Measurements from ENCODE around the gene HMCES.
A peak's percentile ranks its signal among the peaks of the same experiment; 100 is the strongest.

Gene HMCES

GRCh38 chr3:129246636-129247035, 32.0 kb upstream of the HMCES start:
- ATAC-seq, result no peak
- TF ChIP-seq CSDC2 (CRISPR knock-in tag; IDR thresholded peaks at IDR 0.05) (no peak), PATZ1 (CRISPR knock-in tag; IDR thresholded peaks at IDR 0.05; ENCODE audit: borderline replicate concordance) (no peak), OSR1 (CRISPR knock-in tag; IDR thresholded peaks at IDR 0.05) (no peak), ZNF565 (CRISPR knock-in tag; conservative IDR thresholded peaks at IDR 0.05; ENCODE audit: low read depth) (no peak), TCF4 (CRISPR knock-in tag; IDR thresholded peaks at IDR 0.05; ENCODE audit: borderline replicate concordance) (no peak), POU6F1 (CRISPR knock-in tag; IDR thresholded peaks at IDR 0.05; ENCODE audit: borderline replicate concordance, low read depth) (no peak), ZNF70 (CRISPR knock-in tag; IDR thresholded peaks at IDR 0.05) (no peak), ZFP3 (CRISPR knock-in tag; IDR thresholded peaks at IDR 0.05) (no peak), TOX (CRISPR knock-in tag; IDR thresholded peaks at IDR 0.05; ENCODE audit: borderline replicate concordance) (no peak)

- TF ChIP-seq ZC3H10 (CRISPR knock-in tag; IDR thresholded peaks at IDR 0.05), result no peak
- no peak for TF ChIP-seq ZNF565 (CRISPR knock-in tag; conservative IDR thresholded peaks at IDR 0.05; ENCODE audit: low read depth)
- TF ChIP-seq RARB (CRISPR knock-in tag; IDR thresholded peaks at IDR 0.05), result no peak
- no peak for ATAC-seq
These were observed 30.2 kb upstream of the HMCES start for GRCh38 chr3:129248286-129248979.

- peak; percentile 91 for ATAC-seq
- TF ChIP-seq TOX (CRISPR knock-in tag; IDR thresholded peaks at IDR 0.05; ENCODE audit: borderline replicate concordance), result no peak
- TF ChIP-seq ESRRG (CRISPR knock-in tag; IDR thresholded peaks at IDR 0.05), result no peak
- no peak for TF ChIP-seq CSDC2 (CRISPR knock-in tag; IDR thresholded peaks at IDR 0.05)
- TF ChIP-seq GLIS3 (CRISPR knock-in tag; IDR thresholded peaks at IDR 0.05), result 0 out of 2 replicates have a peak, but pooled peaks have one; percentile 39
- TF ChIP-seq PATZ1 (CRISPR knock-in tag; IDR thresholded peaks at IDR 0.05; ENCODE audit: borderline replicate concordance), result no peak
- no peak for TF ChIP-seq BACH2 (CRISPR knock-in tag; IDR thresholded peaks at IDR 0.05; ENCODE audit: borderline replicate concordance)
- TF ChIP-seq ARNTL (CRISPR knock-in tag; IDR thresholded peaks at IDR 0.05; ENCODE audit: borderline replicate concordance, low read depth), result no peak
These were observed 29.2 kb upstream of the HMCES start, which contains the start of gene COPG1 for GRCh38 chr3:129249284-129250065. TSS of gene COPG1 (plus strand) at chr3:129249606. CDS start at chr3:129249710, 104 bp downstream.

- TF ChIP-seq ESRRG (CRISPR knock-in tag; IDR thresholded peaks at IDR 0.05) (no peak), TCF4 (CRISPR knock-in tag; IDR thresholded peaks at IDR 0.05; ENCODE audit: borderline replicate concordance) (no peak), PPARA (CRISPR knock-in tag; IDR thresholded peaks at IDR 0.05; ENCODE audit: borderline replicate concordance) (no peak), CREB5 (CRISPR knock-in tag; IDR thresholded peaks at IDR 0.05; ENCODE audit: low read depth) (no peak)
These were observed 25.9 kb upstream of the HMCES start for GRCh38 chr3:129252748-129253147.

More at GRCh38 chr3:129252748-129253147, 25.9 kb upstream of the HMCES start:
- ATAC-seq, result no peak

All from SK-N-SH treated with all-trans-retinoic acid at 6 μM for 48 hours (cell line).